ENCODE data around the gene PKIG. TPM values are rescaled to one million over a fixed set of nuclear protein-coding genes. Genes with fewer than 3 reads are reported as not detected.

Gene PKIG
- total RNA-seq, 1 experiment from 2014 or later: 27.0 TPM

GRCh38 chr20:44643154-44643519 lies 60.8 kb downstream of the PKIG start:
- no peak for DNase-seq
- Histone ChIP-seq H3K4me2 (ENCODE audit: insufficient read depth, insufficient read length, low read length) (peak overlapping the region; percentile 15), H3K9ac (ENCODE audit: extremely low read depth, insufficient read length, low read length) (no peak overlapping the region), H2BK5ac (ENCODE audit: insufficient read length, low read length) (no peak overlapping the region), H3K23me2 (ENCODE audit: insufficient read length, low read depth, low read length, poor library complexity, severe bottlenecking) (no peaks in the 10 kb centered on the region), H3K23ac (ENCODE audit: insufficient read length, low read depth, low read length) (no peak overlapping the region), H3K4me1 (ENCODE audit: insufficient read depth, low read length) (peaks cover 13% of the 10 kb centered on the region; the same call in 1 of the 2 replicates), H3K9me3 (ENCODE audit: control insufficient read depth, low read depth, low read length) (no peaks in the 10 kb centered on the region), H3K79me2 (ENCODE audit: insufficient read depth, low read length) (no peaks in the 10 kb centered on the region), H3K14ac (ENCODE audit: insufficient read depth, low read length) (no peak overlapping the region), H4K8ac (replicated peaks; ENCODE audit: insufficient read length, low read depth, low read length) (no peak overlapping the region), H2BK20ac (ENCODE audit: low read depth, low read length, poor library complexity, severe bottlenecking) (no peak overlapping the region), H3T11ph (ENCODE audit: low read length) (no peak overlapping the region), H3K79me1 (ENCODE audit: insufficient read depth, low read depth, low read length, poor library complexity, severe bottlenecking) (no peaks in the 10 kb centered on the region), H4K20me1 (ENCODE audit: control insufficient read depth, insufficient read depth, insufficient read length) (no peaks in the 10 kb centered on the region), H4K91ac (ENCODE audit: insufficient read length, low read depth, low read length) (no peak overlapping the region), H3K27me3 (ENCODE audit: insufficient read depth, low read length) (no peaks in the 10 kb centered on the region), H3K4ac (ENCODE audit: low read depth, low read length) (no peak overlapping the region), H2BK120ac (ENCODE audit: low read depth, low read length, poor library complexity, severe bottlenecking) (no peak overlapping the region), H4K5ac (ENCODE audit: insufficient read length, low read depth, low read length) (no peak overlapping the region), H2AFZ (ENCODE audit: low read length) (no peak overlapping the region), H2BK15ac (ENCODE audit: low read depth, low read length) (no peak overlapping the region), H3K18ac (ENCODE audit: insufficient read length, low read depth, low read length) (no peak overlapping the region), H2BK12ac (ENCODE audit: insufficient read length, low read depth, low read length) (no peak overlapping the region), H3K56ac (ENCODE audit: insufficient read length, low read depth, low read length) (no peak overlapping the region), H3K27ac (ENCODE audit: insufficient read length, low read depth, low read length) (no peak overlapping the region), H2AK5ac (ENCODE audit: insufficient read length, low read length) (no peak overlapping the region)
- peaks cover 0 to 12% (median 9%) of the 10 kb centered on the region in 3 experiments; a peak in 5 of 7 replicates for H3K36me3 Mint-ChIP-seq (ENCODE audit: insufficient read depth in 1 of 3, low read depth in 3 of 3)
- peaks cover 48 to 58% of the 10 kb centered on the region in 2 experiments for H3K4me1 Mint-ChIP-seq
- peak overlapping the region in 1 of 2 experiments; percentile 45; a peak in 1 of 5 replicates for H3K4me3 Mint-ChIP-seq
- TF ChIP-seq CTCF (conservative IDR thresholded peaks at IDR 0.05): no peak
- no peaks in the 10 kb centered on the region for H3K27me3 Mint-ChIP-seq (ENCODE audit: low read depth)
- no CpG with 5 or more reads among the region's 1 CpG for WGBS (ENCODE audit: extremely low coverage, insufficient read length, low lambda C conversion rate)
- H3K27ac Mint-ChIP-seq: peak overlapping the region in 2 of 3 experiments; percentile 91 to 96; a peak in 4 of 7 replicates
- H3K9me3 Mint-ChIP-seq: peaks cover 0 to 4% of the 10 kb centered on the region in 2 experiments; a peak in 1 of 5 replicates
